Heart left ventricle (tissue), 13 donors: ENCODE measurements around the gene TNFRSF13B.
"Not testable (repeated sequence)": the region's sequence is repeated elsewhere in the genome, so short reads cannot be mapped to it uniquely, and the experiment has no call there.

Experiments
- CTCF ChIP-seq, 12 donors: fragments of 200-600 bp; sonication (generic) in 4 of 12; IDR thresholded peaks; one replicate each; pipeline versions ENCODE4 v1.5.0 to v1.8.0; 2018 to 2022; ENCODE audit warnings: antibody characterized with exemption in 12 of 12, mild to moderate bottlenecking in 5 of 12
- POLR2A ChIP-seq, 2 donors: fragments of 450-650 bp; IDR thresholded peaks; one replicate each; pipeline ENCODE4 v1.6.1; 2017; ENCODE audit warnings: antibody characterized with exemption in 2 of 2, mild to moderate bottlenecking in 2 of 2, moderate library complexity in 2 of 2
- donor health status: ischemic (EF 13 %, LVEDD 7.1; RV severe dilation, severe dysfunction).
- donor health status: DM: no; HTN: yes; CAD: no.
- donor health status: DM: no; HTN: no; CAD: no.
- donor health status: ischemic (EF 25% LVEDD 6.9; RV normal size, moderate dysfunction).
- donor health status: ischemic (EF 25% LVEDD 5.7; RV mildly dilated, moderate dysfunction).
- donor health status: ischemic (EF 35%, LVEDD 5.7; RV mildly dilated, moderate dysfunction).
- donor health status: nonischemic (EF 11% LVEDD 7.7; RV severe dilation, severe dysfunction).
- donor health status: DM: yes; HTN: yes; CAD: no.
- donor health status: PGD.
- donor health status: ischemic (EF 29% LVEDD 5.4; RV normal size, mild dysfunction).
- donor health status: nonischemic (EF 23%, LVEDD 6.1; RV moderate dilation, normal function).

DNA sequence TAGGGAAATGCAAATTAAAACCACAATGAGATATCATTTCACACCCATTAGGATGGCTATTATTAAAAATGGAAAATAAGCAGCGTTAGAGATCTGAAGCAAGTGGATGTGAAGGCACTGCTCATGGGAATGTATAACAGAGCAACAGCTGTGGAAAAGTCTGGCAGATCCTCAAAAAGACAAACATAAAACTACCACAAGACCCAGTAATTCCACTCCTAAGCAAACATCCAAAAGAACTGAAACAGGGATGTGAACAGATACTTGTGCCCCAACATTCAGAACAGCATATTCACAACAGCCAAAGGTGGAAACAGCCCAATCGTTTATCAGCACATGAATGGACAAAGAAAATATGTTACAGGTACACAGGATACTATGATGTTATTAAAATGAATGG is 10.9 kb downstream of the TNFRSF13B start:
- TF ChIP-seq CTCF, POLR2A (IDR thresholded peaks at IDR 0.05): not testable (repeated sequence)
